NOMO-1 (cell line): ENCODE data around the gene ANO7.

Experiments used
- DNase-seq, 2 experiments: peaks; one replicate each; lab custom pipeline; 2025; ENCODE audit not compliant: unreplicated experiment in 2 of 2; lab: John Stamatoyannopoulos, UW

The ANO7 gene

GRCh38 chr2:241225545-241225944 is 37.1 kb downstream of the ANO7 start:
- no peak for DNase-seq

GRCh38 chr2:241225983-241226382 is 37.5 kb downstream of the ANO7 start:
- DNase-seq, result no peak

GRCh38 chr2:241226723-241227572 is 38.5 kb downstream of the ANO7 start:
- DNase-seq, result no peak

GRCh38 chr2:241227594-241227993 is 39.1 kb downstream of the ANO7 start:
- no peak for DNase-seq

GRCh38 chr2:241228081-241228859 is 39.8 kb downstream of the ANO7 start:
- no peak for DNase-seq

GRCh38 chr2:241228860-241229516 is 40.5 kb downstream of the ANO7 start:
- DNase-seq, result no peak

- no peak for DNase-seq
These were observed 41.3 kb downstream of the ANO7 start for GRCh38 chr2:241229563-241230401.

- DNase-seq, result no peak
These were observed 42.0 kb downstream of the ANO7 start for GRCh38 chr2:241230435-241230834.

- no peak for DNase-seq
These were observed 44.5 kb downstream of the ANO7 start for GRCh38 chr2:241232736-241233575.

GRCh38 chr2:241234066-241234790 is 45.8 kb downstream of the ANO7 start:
- DNase-seq, result no peak

GRCh38 chr2:241234962-241235740 is 46.7 kb downstream of the ANO7 start:
- DNase-seq, result no peak

GRCh38 chr2:241235859-241236593 is 47.5 kb downstream of the ANO7 start:
- DNase-seq, result no peak

- DNase-seq, result no peak
These were observed 48.6 kb downstream of the ANO7 start for GRCh38 chr2:241237047-241237446.

GRCh38 chr2:241237949-241238371 is 49.5 kb downstream of the ANO7 start:
- no peak for DNase-seq

GRCh38 chr2:241238693-241239198 is 50.3 kb downstream of the ANO7 start:
- no peak for DNase-seq

GRCh38 chr2:241239552-241240202 is 51.2 kb downstream of the ANO7 start:
- DNase-seq, result no peak
